IPS DF 6.9 (cell line): Measurements from ENCODE around the gene LRRC40.
"Not testable (repeated sequence)": the region's sequence is repeated elsewhere in the genome, so short reads cannot be mapped to it uniquely, and the experiment has no call there.

ENCODE experiments used
- DNase-seq: peaks from one replicate; pipeline ENCODE4 v3.0.0-alpha.2; 2013; ENCODE audit warnings: low read depth, low spot score
- H3K27ac ChIP-seq: one replicate; pipeline ENCODE4 v1.5.1; 2013; ENCODE audit warnings: low read length, control low read depth
- H3K27me3 ChIP-seq: 2 replicates; pipeline ENCODE4 v1.6.1; 2013; ENCODE audit warnings: mild to moderate bottlenecking, low read length; ENCODE audit not compliant: control insufficient read depth, insufficient read depth
- H3K36me3 ChIP-seq: 2 replicates; pipeline ENCODE4 v1.6.1; 2013; ENCODE audit warnings: low read length; ENCODE audit not compliant: control insufficient read depth, insufficient read depth
- H3K4me1 ChIP-seq: 2 replicates; pipeline ENCODE4 v1.6.1; 2013; ENCODE audit warnings: low read length; ENCODE audit not compliant: control insufficient read depth, insufficient read depth
- H3K4me3 ChIP-seq: 2 replicates; pipeline ENCODE4 v1.5.1; 2013; ENCODE audit warnings: mild to moderate bottlenecking, low read length
- H3K9me3 ChIP-seq: 2 replicates; pipeline ENCODE4 v1.6.1; 2013; ENCODE audit warnings: low read length, inconsistent platforms; ENCODE audit not compliant: control insufficient read depth, insufficient read depth
- WGBS: extraction: QIAGEN DNeasy Blood & Tissue Kit; methylation state at CpG from one replicate; pipeline ENCODE4 v1.1.7; 2013; ENCODE audit warnings: mixed read lengths, missing lambda C conversion rate; ENCODE audit not compliant: insufficient read length, insufficient coverage; 5-methylcytosine and 5-hydroxymethylcytosine counted together

LRRC40 gene

GRCh38 chr1:70221238-70222121, 16.1 kb upstream of the LRRC40 start, which contains the start of gene SRSF11:
Gene SRSF11, plus strand, starts transcription at chr1:70221380. Its CDS starts 257 bp downstream, at chr1:70221637.
- peak; percentile 82 for DNase-seq
- no CpG with 5 or more reads among the region's 74 CpGs for WGBS
- H3K4me1 ChIP-seq = no peaks in the 10 kb centered on the region
- no peaks in the 10 kb centered on the region for H3K27me3 ChIP-seq
- no peak within 1 kb of the TSS for H3K27ac ChIP-seq
- peak within 1 kb of the TSS; percentile 84 for H3K4me3 ChIP-seq
- H3K36me3 ChIP-seq = no peaks in the 10 kb centered on the region; the same call in 1 of the 2 replicates
- no peaks in the 10 kb centered on the region for H3K9me3 ChIP-seq

GRCh38 chr1:70220517-70221237, 15.3 kb upstream of the LRRC40 start:
- H3K4me1 ChIP-seq = no peaks in the 10 kb centered on the region
- H3K4me3 ChIP-seq = no peak overlapping the region; the same call in 1 of the 2 replicates
- DNase-seq = no peak
- no CpG with 5 or more reads among the region's 17 CpGs for WGBS
- H3K27ac ChIP-seq = no peak overlapping the region
- H3K9me3 ChIP-seq = no peaks in the 10 kb centered on the region
- no peaks in the 10 kb centered on the region for H3K27me3 ChIP-seq
- no peaks in the 10 kb centered on the region; the same call in 1 of the 2 replicates for H3K36me3 ChIP-seq

- WGBS = no CpG with 5 or more reads among the region's 2 CpGs
- Histone ChIP-seq H3K27me3 (no peaks in the 10 kb centered on the region), H3K9me3 (no peaks in the 10 kb centered on the region), H3K27ac (no peak overlapping the region), H3K4me3 (no peak overlapping the region), H3K4me1 (no peaks in the 10 kb centered on the region), H3K36me3 (no peaks in the 10 kb centered on the region)
- no peak for DNase-seq
Measured at GRCh38 chr1:70220015-70220414, 14.6 kb upstream of the LRRC40 start.

- Histone ChIP-seq H3K4me3 (no peak overlapping the region), H3K27me3 (no peaks in the 10 kb centered on the region), H3K4me1 (0 out of 2 replicates have a peak, but pooled peaks cover 2% of the 10 kb centered on the region), H3K9me3 (no peaks in the 10 kb centered on the region), H3K36me3 (0 out of 2 replicates have a peak, but pooled peaks cover 2% of the 10 kb centered on the region), H3K27ac (no peak overlapping the region)
- no peak for DNase-seq
Measured at GRCh38 chr1:70211541-70211940, 6.2 kb upstream of the LRRC40 start.

GRCh38 chr1:70210820-70211219, 5.4 kb upstream of the LRRC40 start:
- no peak for DNase-seq
- Histone ChIP-seq H3K4me3 (no peak overlapping the region), H3K9me3 (no peaks in the 10 kb centered on the region), H3K27ac (no peak overlapping the region), H3K4me1 (0 out of 2 replicates have a peak, but pooled peaks cover 2% of the 10 kb centered on the region), H3K27me3 (no peaks in the 10 kb centered on the region), H3K36me3 (0 out of 2 replicates have a peak, but pooled peaks cover 2% of the 10 kb centered on the region)
- no CpG with 5 or more reads among the region's 1 CpG for WGBS

- H3K4me3 ChIP-seq = no peak overlapping the region
- no peak for DNase-seq
- H3K36me3 ChIP-seq = 0 out of 2 replicates have a peak, but pooled peaks cover 2% of the 10 kb centered on the region
- H3K27ac ChIP-seq = no peak overlapping the region
- WGBS = no CpG with 5 or more reads among the region's 7 CpGs
- H3K4me1 ChIP-seq = 0 out of 2 replicates have a peak, but pooled peaks cover 2% of the 10 kb centered on the region
- H3K27me3 ChIP-seq = no peaks in the 10 kb centered on the region
- no peaks in the 10 kb centered on the region for H3K9me3 ChIP-seq
Measured at GRCh38 chr1:70208292-70208691, 2.9 kb upstream of the LRRC40 start.

GRCh38 chr1:70207492-70207891, 2.1 kb upstream of the LRRC40 start:
- no peaks in the 10 kb centered on the region for H3K9me3 ChIP-seq
- no CpG with 5 or more reads among the region's 4 CpGs for WGBS
- H3K36me3 ChIP-seq = 0 out of 2 replicates have a peak, but pooled peaks cover 2% of the 10 kb centered on the region
- H3K27me3 ChIP-seq = no peaks in the 10 kb centered on the region
- peaks cover 2% of the 10 kb centered on the region; the same call in 1 of the 2 replicates for H3K4me1 ChIP-seq
- DNase-seq = no peak
- no peak overlapping the region for H3K27ac ChIP-seq
- H3K4me3 ChIP-seq = no peak overlapping the region

- H3K36me3 ChIP-seq, H3K27me3 ChIP-seq, H3K4me3 ChIP-seq, DNase-seq, H3K27ac ChIP-seq, H3K9me3 ChIP-seq, H3K4me1 ChIP-seq: not testable (repeated sequence)
- WGBS = no CpG with 5 or more reads among the region's 17 CpGs
Measured at GRCh38 chr1:70206833-70207232, 1.5 kb upstream of the LRRC40 start.

- H3K27me3 ChIP-seq = no peaks in the 10 kb centered on the region
- no peaks in the 10 kb centered on the region for H3K9me3 ChIP-seq
- WGBS = no CpG with 5 or more reads among the region's 11 CpGs
- DNase-seq = no peak
- 0 out of 2 replicates have a peak, but pooled peaks cover 2% of the 10 kb centered on the region for H3K36me3 ChIP-seq
- peak overlapping the region; percentile 71; the same call in 1 of the 2 replicates for H3K4me3 ChIP-seq
- peaks cover 2% of the 10 kb centered on the region; the same call in 1 of the 2 replicates for H3K4me1 ChIP-seq
- H3K27ac ChIP-seq = no peak overlapping the region
Measured at GRCh38 chr1:70205071-70205433, 327 bp downstream of the LRRC40 start.

- Histone ChIP-seq H3K9me3 (no peaks in the 10 kb centered on the region), H3K36me3 (0 out of 2 replicates have a peak, but pooled peaks cover 2% of the 10 kb centered on the region), H3K4me1 (peaks cover 2% of the 10 kb centered on the region; the same call in 1 of the 2 replicates), H3K27me3 (no peaks in the 10 kb centered on the region), H3K4me3 (peak overlapping the region; percentile 71; the same call in 1 of the 2 replicates), H3K27ac (no peak overlapping the region)
- WGBS = no CpG with 5 or more reads among the region's 4 CpGs
- no peak for DNase-seq
Measured at GRCh38 chr1:70204600-70204999, 779 bp downstream of the LRRC40 start.
